HepG2 (cell line): ENCODE measurements around the gene PSORS1C1. TPM values are rescaled to one million over a fixed set of nuclear protein-coding genes. Genes with fewer than 3 reads are reported as not detected.

Experiments
- HNF1B ChIP-seq: sonication (generic); formaldehyde crosslinking; IDR thresholded peaks from 2 replicates; pipeline ENCODE4 v1.5.1; 2020; ENCODE audit warnings: mild to moderate bottlenecking, moderate library complexity, missing genetic modification reagents
- HNF4G ChIP-seq, 2 experiments: sonication (generic) in 1 of 2; formaldehyde crosslinking in 1 of 2; IDR thresholded peaks; 2 replicates each; pipeline versions ENCODE4 v1.4.0 to v1.6.1; 2011 to 2020; ENCODE audit warnings: borderline replicate concordance in 2 of 2, low read depth in 2 of 2, mild to moderate bottlenecking in 2 of 2, low read length in 1 of 2, missing genetic modification reagents in 1 of 2, moderate library complexity in 1 of 2
- PTBP1 ChIP-seq: fragments of 200-400 bp; formaldehyde crosslinking; IDR thresholded peaks from 2 replicates; pipeline ENCODE4 v1.6.1; 2018; ENCODE audit warnings: low read length, low read depth; ENCODE audit not compliant: poor library complexity, severe bottlenecking
- UBTF ChIP-seq: sonication (generic); formaldehyde crosslinking; IDR thresholded peaks from 2 replicates; pipeline ENCODE4 v1.4.0; 2020; ENCODE audit warnings: mild to moderate bottlenecking, missing genetic modification reagents
- ZGPAT ChIP-seq: IDR thresholded peaks from 2 replicates; pipeline ENCODE4 v1.6.1; 2016; ENCODE audit warnings: mild to moderate bottlenecking
- ZIK1 ChIP-seq: sonication (generic); formaldehyde crosslinking; IDR thresholded peaks from 2 replicates; pipeline ENCODE4 v1.5.0; 2020; ENCODE audit warnings: mild to moderate bottlenecking, low read depth, missing genetic modification reagents, borderline replicate concordance
- ZNF800 ChIP-seq: sonication (generic); formaldehyde crosslinking; IDR thresholded peaks from 2 replicates; pipeline ENCODE4 v1.4.0; 2020; ENCODE audit warnings: missing genetic modification reagents
- ZNF816 ChIP-seq: sonication (generic); formaldehyde crosslinking; IDR thresholded peaks from 2 replicates; pipeline ENCODE4 v1.8.0; 2022; ENCODE audit warnings: missing genetic modification reagents, mild to moderate bottlenecking, borderline replicate concordance
- polyA plus RNA-seq, 8 experiments: library from polyadenylated mRNA; depleted of rRNA in 3 of 8; stranded (reverse) in 7 of 8; unstranded in 1 of 8; fragments of >200 nt; fragmentation: Illumina TruSeq in 4 of 8; extraction: Trizol in 4 of 8; gene quantifications; 2 replicates each; pipeline versions ENCODE4 v1.2.1 to v1.2.3, GENCODE V29; 2011 to 2016; ENCODE audit warnings: low read depth in 4 of 8, missing spikeins in 1 of 8, mixed read lengths in 1 of 8; ENCODE audit not compliant: insufficient read depth in 1 of 8
- total RNA-seq, 5 experiments: library from RNA; depleted of rRNA; stranded (reverse); fragments of >200 nt; fragmentation: Illumina TruSeq; extraction: Trizol; gene quantifications; 2 replicates each; pipeline ENCODE4 v1.2.3, GENCODE V29; 2016; ENCODE audit warnings: low read depth in 1 of 5

The PSORS1C1 gene
- total and polyA plus RNA-seq, 2 of the 13 experiments (the other 11 are each of a cell fraction or from before 2014, with no cell fraction given), result 0.01 to 0.02 TPM

- TF ChIP-seq HNF1B (CRISPR knock-in tag) (no peak), ZGPAT (CRISPR knock-in tag) (no peak), UBTF (CRISPR knock-in tag) (no peak), HNF4G (IDR thresholded peaks at IDR 0.05; ENCODE audit: borderline replicate concordance, low read depth, low read length) (no peak), HNF4G (CRISPR knock-in tag; IDR thresholded peaks at IDR 0.05; ENCODE audit: borderline replicate concordance, low read depth) (no peak), ZIK1 (CRISPR knock-in tag) (no peak), ZNF816 (CRISPR knock-in tag) (no peak), ZNF800 (CRISPR knock-in tag) (no peak), PTBP1 (no peak)
Observed at GRCh38 chr6:31112478-31112877, 2.1 kb upstream of the PSORS1C1 start, which contains the start of gene C6orf15 (continued).
